Umbilical cord (tissue), 1 donor: ENCODE data around the gene GALNT5. TPM values are rescaled to one million over a fixed set of nuclear protein-coding genes. Genes with fewer than 3 reads are reported as not detected.

ENCODE experiments used
- total RNA-seq: library from RNA; depleted of rRNA; stranded (reverse); fragments of >200 nt; gene quantifications from one replicate; pipeline ENCODE4 v1.2.3, GENCODE V29; 2014; ENCODE audit warnings: low replicate concordance; ENCODE audit not compliant: insufficient read depth

Gene GALNT5
- total RNA-seq, 1 donor from 2014 or later, result 77.8 TPM

Other genes starting within 250 kb of the GALNT5 start
- 5.1 TPM for gene ERMN, start 68.1 kb downstream of the GALNT5 start, total RNA-seq
- gene CYTIP, start 186.4 kb downstream of the GALNT5 start, total RNA-seq, result 18.8 TPM